Liver (tissue), 3 donors: Measurements from ENCODE around the gene NPPB.

Source experiments
- FOXA1 ChIP-seq: IDR thresholded peaks from 2 replicates; pipeline ENCODE4 v1.6.1; 2016; ENCODE audit warnings: antibody characterized with exemption
- GABPA ChIP-seq, 2 donors: IDR thresholded peaks in 1 of 2; conservative IDR thresholded peaks in 1 of 2; 2 replicates each; pipeline ENCODE4 v1.6.1; 2016; ENCODE audit warnings: antibody characterized with exemption in 2 of 2, mild to moderate bottlenecking in 1 of 2, moderate library complexity in 1 of 2
- JUND ChIP-seq, 2 donors: IDR thresholded peaks; 2 replicates each; pipeline ENCODE4 v1.6.1; 2016; ENCODE audit warnings: antibody characterized with exemption in 2 of 2
- RAD21 ChIP-seq, 2 donors: IDR thresholded peaks; 2 replicates each; pipeline ENCODE4 v1.6.1; 2016; ENCODE audit warnings: antibody characterized with exemption in 2 of 2, mild to moderate bottlenecking in 2 of 2
- SP1 ChIP-seq: IDR thresholded peaks from 2 replicates; pipeline ENCODE4 v1.6.1; 2018; ENCODE audit warnings: antibody characterized with exemption, mild to moderate bottlenecking
- TAF1 ChIP-seq: conservative IDR thresholded peaks from 2 replicates; pipeline ENCODE4 v1.6.1; 2016; ENCODE audit warnings: antibody characterized with exemption, mild to moderate bottlenecking
- YY1 ChIP-seq: IDR thresholded peaks from 2 replicates; pipeline ENCODE4 v1.6.1; 2016; ENCODE audit warnings: antibody characterized with exemption, mild to moderate bottlenecking
- TF ChIP-seq, protein P1 (sequence below): fragments of 150-350 bp; IDR thresholded peaks from 2 replicates; pipeline ENCODE4 v1.5.1; 2017; ENCODE audit warnings: improper control_type of control experiment, low read depth, low read length; ENCODE audit not compliant: missing input control
- TF ChIP-seq, protein P2 (sequence below): IDR thresholded peaks from 2 replicates; pipeline ENCODE4 v1.6.1; 2016; ENCODE audit warnings: antibody characterized with exemption
- TF ChIP-seq, protein P3 (sequence below): IDR thresholded peaks from 2 replicates; pipeline ENCODE4 v1.6.1; 2016; ENCODE audit warnings: antibody characterized with exemption, mild to moderate bottlenecking
- TF ChIP-seq, protein P4 (sequence below): IDR thresholded peaks from 2 replicates; pipeline ENCODE4 v1.6.1; 2016; ENCODE audit warnings: antibody characterized with exemption
- TF ChIP-seq, protein P5 (sequence below): IDR thresholded peaks from 2 replicates; pipeline ENCODE4 v1.6.1; 2016; ENCODE audit warnings: antibody characterized with exemption
- donor health status: healthy.
- donor health status: healthy.

DNA sequence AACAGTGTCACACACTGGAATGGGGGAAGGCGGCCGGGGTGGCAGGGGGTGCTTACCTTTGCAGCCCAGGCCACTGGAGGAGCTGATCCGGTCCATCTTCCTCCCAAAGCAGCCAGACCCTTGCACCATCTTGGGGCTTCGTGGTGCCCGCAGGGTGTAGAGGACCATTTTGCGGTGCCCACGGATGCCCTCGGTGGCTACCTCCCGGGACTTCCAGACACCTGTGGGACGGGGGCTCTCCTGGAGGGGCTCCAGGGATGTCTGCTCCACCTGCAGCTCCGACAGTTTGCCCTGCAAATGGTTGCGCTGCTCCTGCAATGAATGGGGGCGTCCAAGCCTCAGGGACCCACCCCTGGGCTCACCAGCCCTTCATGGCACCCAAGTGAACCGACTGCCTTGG is 587 bp downstream of the NPPB start:
- TF ChIP-seq, protein P1, sequence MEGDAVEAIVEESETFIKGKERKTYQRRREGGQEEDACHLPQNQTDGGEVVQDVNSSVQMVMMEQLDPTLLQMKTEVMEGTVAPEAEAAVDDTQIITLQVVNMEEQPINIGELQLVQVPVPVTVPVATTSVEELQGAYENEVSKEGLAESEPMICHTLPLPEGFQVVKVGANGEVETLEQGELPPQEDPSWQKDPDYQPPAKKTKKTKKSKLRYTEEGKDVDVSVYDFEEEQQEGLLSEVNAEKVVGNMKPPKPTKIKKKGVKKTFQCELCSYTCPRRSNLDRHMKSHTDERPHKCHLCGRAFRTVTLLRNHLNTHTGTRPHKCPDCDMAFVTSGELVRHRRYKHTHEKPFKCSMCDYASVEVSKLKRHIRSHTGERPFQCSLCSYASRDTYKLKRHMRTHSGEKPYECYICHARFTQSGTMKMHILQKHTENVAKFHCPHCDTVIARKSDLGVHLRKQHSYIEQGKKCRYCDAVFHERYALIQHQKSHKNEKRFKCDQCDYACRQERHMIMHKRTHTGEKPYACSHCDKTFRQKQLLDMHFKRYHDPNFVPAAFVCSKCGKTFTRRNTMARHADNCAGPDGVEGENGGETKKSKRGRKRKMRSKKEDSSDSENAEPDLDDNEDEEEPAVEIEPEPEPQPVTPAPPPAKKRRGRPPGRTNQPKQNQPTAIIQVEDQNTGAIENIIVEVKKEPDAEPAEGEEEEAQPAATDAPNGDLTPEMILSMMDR: no peak
- TF ChIP-seq TAF1 (no peak), GABPA (IDR thresholded peaks at IDR 0.05 in 1 of 2, conservative IDR thresholded peaks at IDR 0.05 in 1 of 2) (no peak), YY1 (no peak), SP1 (no peak), JUND (IDR thresholded peaks at IDR 0.05) (no peak), RAD21 (IDR thresholded peaks at IDR 0.05) (no peak), FOXA1 (no peak)
- TF ChIP-seq, protein P2, sequence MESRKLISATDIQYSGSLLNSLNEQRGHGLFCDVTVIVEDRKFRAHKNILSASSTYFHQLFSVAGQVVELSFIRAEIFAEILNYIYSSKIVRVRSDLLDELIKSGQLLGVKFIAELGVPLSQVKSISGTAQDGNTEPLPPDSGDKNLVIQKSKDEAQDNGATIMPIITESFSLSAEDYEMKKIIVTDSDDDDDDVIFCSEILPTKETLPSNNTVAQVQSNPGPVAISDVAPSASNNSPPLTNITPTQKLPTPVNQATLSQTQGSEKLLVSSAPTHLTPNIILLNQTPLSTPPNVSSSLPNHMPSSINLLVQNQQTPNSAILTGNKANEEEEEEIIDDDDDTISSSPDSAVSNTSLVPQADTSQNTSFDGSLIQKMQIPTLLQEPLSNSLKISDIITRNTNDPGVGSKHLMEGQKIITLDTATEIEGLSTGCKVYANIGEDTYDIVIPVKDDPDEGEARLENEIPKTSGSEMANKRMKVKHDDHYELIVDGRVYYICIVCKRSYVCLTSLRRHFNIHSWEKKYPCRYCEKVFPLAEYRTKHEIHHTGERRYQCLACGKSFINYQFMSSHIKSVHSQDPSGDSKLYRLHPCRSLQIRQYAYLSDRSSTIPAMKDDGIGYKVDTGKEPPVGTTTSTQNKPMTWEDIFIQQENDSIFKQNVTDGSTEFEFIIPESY: no peak
- TF ChIP-seq, protein P3, sequence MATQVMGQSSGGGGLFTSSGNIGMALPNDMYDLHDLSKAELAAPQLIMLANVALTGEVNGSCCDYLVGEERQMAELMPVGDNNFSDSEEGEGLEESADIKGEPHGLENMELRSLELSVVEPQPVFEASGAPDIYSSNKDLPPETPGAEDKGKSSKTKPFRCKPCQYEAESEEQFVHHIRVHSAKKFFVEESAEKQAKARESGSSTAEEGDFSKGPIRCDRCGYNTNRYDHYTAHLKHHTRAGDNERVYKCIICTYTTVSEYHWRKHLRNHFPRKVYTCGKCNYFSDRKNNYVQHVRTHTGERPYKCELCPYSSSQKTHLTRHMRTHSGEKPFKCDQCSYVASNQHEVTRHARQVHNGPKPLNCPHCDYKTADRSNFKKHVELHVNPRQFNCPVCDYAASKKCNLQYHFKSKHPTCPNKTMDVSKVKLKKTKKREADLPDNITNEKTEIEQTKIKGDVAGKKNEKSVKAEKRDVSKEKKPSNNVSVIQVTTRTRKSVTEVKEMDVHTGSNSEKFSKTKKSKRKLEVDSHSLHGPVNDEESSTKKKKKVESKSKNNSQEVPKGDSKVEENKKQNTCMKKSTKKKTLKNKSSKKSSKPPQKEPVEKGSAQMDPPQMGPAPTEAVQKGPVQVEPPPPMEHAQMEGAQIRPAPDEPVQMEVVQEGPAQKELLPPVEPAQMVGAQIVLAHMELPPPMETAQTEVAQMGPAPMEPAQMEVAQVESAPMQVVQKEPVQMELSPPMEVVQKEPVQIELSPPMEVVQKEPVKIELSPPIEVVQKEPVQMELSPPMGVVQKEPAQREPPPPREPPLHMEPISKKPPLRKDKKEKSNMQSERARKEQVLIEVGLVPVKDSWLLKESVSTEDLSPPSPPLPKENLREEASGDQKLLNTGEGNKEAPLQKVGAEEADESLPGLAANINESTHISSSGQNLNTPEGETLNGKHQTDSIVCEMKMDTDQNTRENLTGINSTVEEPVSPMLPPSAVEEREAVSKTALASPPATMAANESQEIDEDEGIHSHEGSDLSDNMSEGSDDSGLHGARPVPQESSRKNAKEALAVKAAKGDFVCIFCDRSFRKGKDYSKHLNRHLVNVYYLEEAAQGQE: no peak
- TF ChIP-seq, protein P4, sequence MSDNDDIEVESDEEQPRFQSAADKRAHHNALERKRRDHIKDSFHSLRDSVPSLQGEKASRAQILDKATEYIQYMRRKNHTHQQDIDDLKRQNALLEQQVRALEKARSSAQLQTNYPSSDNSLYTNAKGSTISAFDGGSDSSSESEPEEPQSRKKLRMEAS: no peak
- TF ChIP-seq, protein P5, sequence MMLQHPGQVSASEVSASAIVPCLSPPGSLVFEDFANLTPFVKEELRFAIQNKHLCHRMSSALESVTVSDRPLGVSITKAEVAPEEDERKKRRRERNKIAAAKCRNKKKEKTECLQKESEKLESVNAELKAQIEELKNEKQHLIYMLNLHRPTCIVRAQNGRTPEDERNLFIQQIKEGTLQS: no peak
